Ascending aorta (tissue), 2 donors: ENCODE data around the gene COG5. TPM values are rescaled to one million over a fixed set of nuclear protein-coding genes. Genes with fewer than 3 reads are reported as not detected.

ENCODE experiments used
- DNase-seq, 2 donors: peaks; one replicate each; pipeline ENCODE4 v3.0.0-alpha.2; 2019; ENCODE audit warnings: low spot score in 2 of 2
- H3K27ac ChIP-seq, 2 donors: fragments of 200-600 bp; sonication (generic); one replicate each; pipeline ENCODE4 v1.5.1; 2016 to 2017; ENCODE audit warnings: mild to moderate bottlenecking in 1 of 2
- H3K27me3 ChIP-seq: fragments of 200-600 bp; sonication (generic); one replicate; pipeline ENCODE4 v1.5.1; 2017
- H3K36me3 ChIP-seq, 2 donors: fragments of 200-600 bp; sonication (generic); one replicate each; pipeline ENCODE4 v1.5.1; 2016
- H3K4me1 ChIP-seq, 2 donors: fragments of 200-600 bp; sonication (generic); one replicate each; pipeline ENCODE4 v1.5.1; 2016 to 2017; ENCODE audit warnings: mild to moderate bottlenecking in 1 of 2
- H3K4me3 ChIP-seq, 2 donors: fragments of 200-600 bp; sonication (generic); one replicate each; pipeline ENCODE4 v1.5.1; 2016 to 2017; ENCODE audit warnings: mild to moderate bottlenecking in 1 of 2
- H3K9me3 ChIP-seq, 2 donors: fragments of 200-600 bp; sonication (generic); one replicate each; pipeline ENCODE4 v1.5.1; 2016
- CTCF ChIP-seq, 3 experiments: fragments of 200-600 bp in 2 of 3; fragments of 450-650 bp in 1 of 3; sonication (generic) in 2 of 3; IDR thresholded peaks; one replicate each; pipeline ENCODE4 v1.5.1; 2016 to 2019; ENCODE audit warnings: antibody characterized with exemption in 3 of 3, mild to moderate bottlenecking in 1 of 3, moderate library complexity in 1 of 3
- intact Hi-C: fragments of 100-400 bp; cut with DNase I; formaldehyde crosslinking; loops from one replicate; pipeline ENCODE4 v1.15.1; 2023
- total RNA-seq: library from RNA; depleted of rRNA; stranded (reverse); fragments of >200 nt; gene quantifications from one replicate; pipeline ENCODE4 v1.1.0, GENCODE V29; 2016

COG5 gene
- total RNA-seq, 1 donor from 2014 or later: 16.8 TPM

GRCh38 chr7:107264723-107265122 is 299.0 kb downstream of the COG5 start:
- H3K4me1 ChIP-seq: no peaks in the 10 kb centered on the region
- TF ChIP-seq CTCF (IDR thresholded peaks at IDR 0.05): no peak
- no peak overlapping the region for H3K27ac ChIP-seq
- no peaks in the 10 kb centered on the region for H3K36me3 ChIP-seq
- no peak for DNase-seq
- intact Hi-C loops: no loop called here
- H3K27me3 ChIP-seq: no peaks in the 10 kb centered on the region
- H3K4me3 ChIP-seq: no peak overlapping the region
- H3K9me3 ChIP-seq: no peaks in the 10 kb centered on the region

GRCh38 chr7:107262857-107263256 is 300.9 kb downstream of the COG5 start:
- Histone ChIP-seq H3K4me1 (no peaks in the 10 kb centered on the region), H3K27me3 (no peaks in the 10 kb centered on the region), H3K4me3 (no peak overlapping the region), H3K27ac (no peak overlapping the region), H3K36me3 (no peaks in the 10 kb centered on the region), H3K9me3 (no peaks in the 10 kb centered on the region)
- TF ChIP-seq CTCF (IDR thresholded peaks at IDR 0.05): no peak
- intact Hi-C loops: no loop called here
- DNase-seq: no peak

- no peaks in the 10 kb centered on the region for H3K36me3 ChIP-seq
- no peak overlapping the region for H3K27ac ChIP-seq
- H3K4me3 ChIP-seq: no peak overlapping the region
- no peaks in the 10 kb centered on the region for H3K9me3 ChIP-seq
- intact Hi-C loops: no loop called here
- H3K27me3 ChIP-seq: no peaks in the 10 kb centered on the region
- TF ChIP-seq CTCF (IDR thresholded peaks at IDR 0.05): no peak
- no peak for DNase-seq
- H3K4me1 ChIP-seq: peaks cover 0 to 2% of the 10 kb centered on the region in 2 donors
Measured at GRCh38 chr7:107258737-107259136, 305.0 kb downstream of the COG5 start.

GRCh38 chr7:107255602-107256001 is 308.1 kb downstream of the COG5 start:
- TF ChIP-seq CTCF (IDR thresholded peaks at IDR 0.05): no peak
- intact Hi-C loops: no loop called here
- Histone ChIP-seq H3K4me1 (peaks cover 0 to 2% of the 10 kb centered on the region in 2 donors), H3K9me3 (no peaks in the 10 kb centered on the region), H3K27me3 (no peaks in the 10 kb centered on the region), H3K4me3 (no peak overlapping the region), H3K27ac (no peak overlapping the region), H3K36me3 (no peaks in the 10 kb centered on the region)
- no peak for DNase-seq

GRCh38 chr7:107254398-107254985 is 309.2 kb downstream of the COG5 start:
- no peaks in the 10 kb centered on the region for H3K36me3 ChIP-seq

More at GRCh38 chr7:107254398-107254985, 309.2 kb downstream of the COG5 start:
- no peak for TF ChIP-seq CTCF (IDR thresholded peaks at IDR 0.05)
- Histone ChIP-seq H3K27ac (peak overlapping the region in 1 of 2 donors; percentile 40), H3K27me3 (no peaks in the 10 kb centered on the region), H3K4me1 (peaks cover 0 to 2% of the 10 kb centered on the region in 2 donors), H3K4me3 (no peak overlapping the region), H3K9me3 (no peaks in the 10 kb centered on the region)
- DNase-seq: no peak
- intact Hi-C loops: no loop called here
